Endothelial cell of umbilical vein (primary cell): Measurements from ENCODE around the gene HIVEP3. TPM values are rescaled to one million over a fixed set of nuclear protein-coding genes. Genes with fewer than 3 reads are reported as not detected.

Experiments
- BruUV-seq: library from RNA; stranded (reverse); fragments of 400-500 nt; replicated peaks from 2 replicates; lab custom pipeline; 2021; lab: Mats Ljungman, UMichigan
- CTCF ChIA-PET: fragments of 300-600, 350-600 bp; sonication (Branson Sonifier 250); formaldehyde crosslinking; loops from one replicate; lab custom pipeline; 2021; ENCODE audit warnings: antibody characterized with exemption, inconsistent platforms; lab: Charles Lee
- POLR2A ChIA-PET: fragments of 300-600, 350-600 bp; sonication (Branson Sonifier 250); formaldehyde crosslinking; loops from one replicate; lab custom pipeline; 2021; ENCODE audit warnings: antibody characterized with exemption, inconsistent platforms; lab: Charles Lee
- DNase-seq: peaks from one replicate; pipeline ENCODE4 v3.0.0-alpha.2; 2011; ENCODE audit warnings: low read depth, low spot score
- FAIRE-seq: peaks from 2 replicates; lab custom pipeline; 2011; peaks lifted over from hg19 to GRCh38; lab: Jason Lieb, UNC
- H2AFZ ChIP-seq: 2 replicates; pipeline ENCODE4 v1.6.0; 2012; ENCODE audit warnings: low read depth, low read length, control low read depth, inconsistent platforms
- H3K27ac ChIP-seq: 2 replicates; pipeline ENCODE4 v1.5.1; 2011; ENCODE audit warnings: low read depth, mild to moderate bottlenecking, control low read depth, low read length, moderate library complexity; ENCODE audit not compliant: insufficient read depth
- H3K27me3 ChIP-seq, 2 experiments: 2 replicates each; pipeline versions ENCODE4 v1.6.0 to v1.6.1; 2011; ENCODE audit warnings: low read length in 2 of 2, mixed read lengths in 1 of 2; ENCODE audit not compliant: control insufficient read depth in 2 of 2, insufficient read depth in 2 of 2
- H3K36me3 ChIP-seq, 2 experiments: 2 replicates in 1 of 2; 3 replicates in 1 of 2; pipeline ENCODE4 v1.5.1; 2011; ENCODE audit warnings: low read length in 2 of 2, mild to moderate bottlenecking in 1 of 2, moderate library complexity in 1 of 2; ENCODE audit not compliant: control insufficient read depth in 2 of 2, insufficient read depth in 2 of 2; ENCODE audit errors: extremely low read depth in 1 of 2
- H3K4me1 ChIP-seq: 3 replicates; pipeline ENCODE4 v1.5.1; 2011; ENCODE audit warnings: mild to moderate bottlenecking, low read length; ENCODE audit not compliant: control insufficient read depth, insufficient read depth; ENCODE audit errors: extremely low read depth
- H3K4me2 ChIP-seq: 2 replicates; pipeline ENCODE4 v1.6.1; 2011; ENCODE audit warnings: low read length, control low read depth, mixed read lengths; ENCODE audit not compliant: insufficient read depth
- H3K4me3 ChIP-seq, 3 experiments: fragments of 200-600 bp in 1 of 3; sonication (generic), shearing (Covaris generic) in 1 of 3; replicated peaks in 1 of 3; 2 replicates each; pipeline ENCODE4 v1.5.1; 2011 to 2016; ENCODE audit warnings: control low read depth in 3 of 3, low read length in 3 of 3, mild to moderate bottlenecking in 2 of 3, inconsistent platforms in 1 of 3, low read depth in 1 of 3, moderate library complexity in 1 of 3; ENCODE audit not compliant: insufficient read depth in 1 of 3
- H3K79me2 ChIP-seq: 2 replicates; pipeline ENCODE4 v1.6.0; 2012; ENCODE audit warnings: low read length, inconsistent platforms; ENCODE audit not compliant: control insufficient read depth, insufficient read depth
- H3K9ac ChIP-seq: replicated peaks from 2 replicates; pipeline ENCODE3; 2011; ENCODE audit warnings: low read length, control low read depth; ENCODE audit not compliant: insufficient read depth; ENCODE audit errors: extremely low read depth
- H3K9me1 ChIP-seq: replicated peaks from 3 replicates; pipeline ENCODE4 v1.6.0; 2011; ENCODE audit warnings: mild to moderate bottlenecking, low read length; ENCODE audit not compliant: control insufficient read depth, insufficient read depth; ENCODE audit errors: extremely low read depth
- H3K9me3 ChIP-seq: replicated peaks from 2 replicates; pipeline ENCODE4 v1.5.1; 2012; ENCODE audit warnings: low read length, inconsistent platforms; ENCODE audit not compliant: control insufficient read depth, insufficient read depth
- H4K20me1 ChIP-seq: replicated peaks from 2 replicates; pipeline ENCODE3; 2011; ENCODE audit warnings: mild to moderate bottlenecking, low read length; ENCODE audit not compliant: control insufficient read depth, insufficient read depth; ENCODE audit errors: extremely low read depth
- EZH2 ChIP-seq: IDR thresholded peaks from 2 replicates; pipeline ENCODE4 v1.6.1; 2012; ENCODE audit warnings: borderline replicate concordance, low read depth, mild to moderate bottlenecking, moderate library complexity, low read length, inconsistent platforms; ENCODE audit not compliant: severe bottlenecking
- FOS ChIP-seq: IDR thresholded peaks from 2 replicates; pipeline ENCODE4 v1.6.1; 2011; ENCODE audit warnings: mild to moderate bottlenecking, low read length, moderate library complexity, borderline replicate concordance; ENCODE audit not compliant: insufficient read depth
- GATA2 ChIP-seq: IDR thresholded peaks from 2 replicates; pipeline ENCODE4 v1.7.0; 2011; ENCODE audit warnings: low read depth, mild to moderate bottlenecking, moderate library complexity, mixed read lengths, low read length; ENCODE audit not compliant: insufficient read length, insufficient read depth
- JUN ChIP-seq: IDR thresholded peaks from 2 replicates; pipeline ENCODE4 v1.6.1; 2011; ENCODE audit warnings: borderline replicate concordance, low read depth; ENCODE audit not compliant: insufficient read length, insufficient read depth
- MAX ChIP-seq: IDR thresholded peaks from 2 replicates; pipeline ENCODE4 v1.6.1; 2011; ENCODE audit not compliant: insufficient read depth, insufficient read length
- MYC ChIP-seq: IDR thresholded peaks from one replicate; pipeline ENCODE4 v1.6.1; 2011; ENCODE audit warnings: mild to moderate bottlenecking, low read depth, low read length
- POLR2A ChIP-seq: IDR thresholded peaks from 2 replicates; pipeline ENCODE4 v1.6.1; 2012; ENCODE audit warnings: low read depth, mild to moderate bottlenecking, control low read depth, low read length
- POLR2AphosphoS5 ChIP-seq: IDR thresholded peaks from 2 replicates; pipeline ENCODE4 v1.6.1; 2012; ENCODE audit warnings: low read depth, mild to moderate bottlenecking, control low read depth, low read length, moderate library complexity; ENCODE audit not compliant: insufficient read depth
- dilution Hi-C: fragments of 300-500 bp; cut with MboI; formaldehyde crosslinking; loops from one replicate; pipeline ENCODE4 v1.15.0; 2019; ENCODE audit warnings: low sequenced_read_pairs; ENCODE audit not compliant: extremely low pct_ligation_motif_present
- intact Hi-C: fragments of 100-400 bp; cut with micrococcal nuclease; formaldehyde crosslinking; loops from one replicate; pipeline ENCODE4 v1.10.0; 2022
- polyA plus RNA-seq, 4 experiments: library from polyadenylated mRNA; depleted of rRNA in 3 of 4; stranded (reverse) in 3 of 4; unstranded in 1 of 4; fragments of >200 nt; gene quantifications; 2 replicates each; pipeline versions ENCODE4 v1.2.1 to v1.2.3, GENCODE V29; 2011 to 2012; ENCODE audit warnings: missing spikeins in 1 of 4
- total RNA-seq: library from RNA; stranded (reverse); gene quantifications from 2 replicates; pipeline ENCODE4 v1.2.3, GENCODE V29; 2021
- TF ChIP-seq, protein P1 (sequence below), 2 donors: IDR thresholded peaks; 1 replicate in 1 of 2; 2 replicates in 1 of 2; pipeline ENCODE4 v1.5.1; 2011; ENCODE audit warnings: low read length in 2 of 2, mild to moderate bottlenecking in 2 of 2, moderate library complexity in 2 of 2, control low read depth in 1 of 2, inconsistent platforms in 1 of 2, low read depth in 1 of 2; ENCODE audit not compliant: insufficient read depth in 1 of 2; ENCODE audit errors: extremely low read depth in 1 of 2

The HIVEP3 gene
- total and polyA plus RNA-seq, 2 donors (not counting 3 experiments of a cell fraction or from before 2014, with no cell fraction given): 3.4 to 4.0 TPM

GRCh38 chr1:41735139-41735538 is 183.6 kb downstream of the HIVEP3 start:
- dilution Hi-C loops: no loop called here
- Histone ChIP-seq H3K9me1 (no peaks in the 10 kb centered on the region), H3K4me1 (peaks cover 4% of the 10 kb centered on the region), H3K9me3 (no peaks in the 10 kb centered on the region), H2AFZ (no peak overlapping the region), H3K36me3 (no peaks in the 10 kb centered on the region), H3K27ac (no peak overlapping the region), H3K4me3 (no peak overlapping the region), H3K4me2 (no peak overlapping the region), H3K9ac (no peak overlapping the region), H3K27me3 (no peaks in the 10 kb centered on the region), H4K20me1 (no peaks in the 10 kb centered on the region), H3K79me2 (no peaks in the 10 kb centered on the region)
- BruUV-seq: no TSS peak
- POLR2A ChIA-PET: no interaction called here
- CTCF ChIA-PET: no interaction called here
- TF ChIP-seq JUN (no peak), MYC (no peak)
- TF ChIP-seq, protein P1, sequence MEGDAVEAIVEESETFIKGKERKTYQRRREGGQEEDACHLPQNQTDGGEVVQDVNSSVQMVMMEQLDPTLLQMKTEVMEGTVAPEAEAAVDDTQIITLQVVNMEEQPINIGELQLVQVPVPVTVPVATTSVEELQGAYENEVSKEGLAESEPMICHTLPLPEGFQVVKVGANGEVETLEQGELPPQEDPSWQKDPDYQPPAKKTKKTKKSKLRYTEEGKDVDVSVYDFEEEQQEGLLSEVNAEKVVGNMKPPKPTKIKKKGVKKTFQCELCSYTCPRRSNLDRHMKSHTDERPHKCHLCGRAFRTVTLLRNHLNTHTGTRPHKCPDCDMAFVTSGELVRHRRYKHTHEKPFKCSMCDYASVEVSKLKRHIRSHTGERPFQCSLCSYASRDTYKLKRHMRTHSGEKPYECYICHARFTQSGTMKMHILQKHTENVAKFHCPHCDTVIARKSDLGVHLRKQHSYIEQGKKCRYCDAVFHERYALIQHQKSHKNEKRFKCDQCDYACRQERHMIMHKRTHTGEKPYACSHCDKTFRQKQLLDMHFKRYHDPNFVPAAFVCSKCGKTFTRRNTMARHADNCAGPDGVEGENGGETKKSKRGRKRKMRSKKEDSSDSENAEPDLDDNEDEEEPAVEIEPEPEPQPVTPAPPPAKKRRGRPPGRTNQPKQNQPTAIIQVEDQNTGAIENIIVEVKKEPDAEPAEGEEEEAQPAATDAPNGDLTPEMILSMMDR (IDR thresholded peaks at IDR 0.05; ENCODE audit: extremely low read depth in 1 of 2, insufficient read depth in 1 of 2, low read depth in 1 of 2, low read length in 2 of 2): no peak
- no peak for FAIRE-seq
- intact Hi-C loops: no loop called here
- no peak for DNase-seq

DNA sequence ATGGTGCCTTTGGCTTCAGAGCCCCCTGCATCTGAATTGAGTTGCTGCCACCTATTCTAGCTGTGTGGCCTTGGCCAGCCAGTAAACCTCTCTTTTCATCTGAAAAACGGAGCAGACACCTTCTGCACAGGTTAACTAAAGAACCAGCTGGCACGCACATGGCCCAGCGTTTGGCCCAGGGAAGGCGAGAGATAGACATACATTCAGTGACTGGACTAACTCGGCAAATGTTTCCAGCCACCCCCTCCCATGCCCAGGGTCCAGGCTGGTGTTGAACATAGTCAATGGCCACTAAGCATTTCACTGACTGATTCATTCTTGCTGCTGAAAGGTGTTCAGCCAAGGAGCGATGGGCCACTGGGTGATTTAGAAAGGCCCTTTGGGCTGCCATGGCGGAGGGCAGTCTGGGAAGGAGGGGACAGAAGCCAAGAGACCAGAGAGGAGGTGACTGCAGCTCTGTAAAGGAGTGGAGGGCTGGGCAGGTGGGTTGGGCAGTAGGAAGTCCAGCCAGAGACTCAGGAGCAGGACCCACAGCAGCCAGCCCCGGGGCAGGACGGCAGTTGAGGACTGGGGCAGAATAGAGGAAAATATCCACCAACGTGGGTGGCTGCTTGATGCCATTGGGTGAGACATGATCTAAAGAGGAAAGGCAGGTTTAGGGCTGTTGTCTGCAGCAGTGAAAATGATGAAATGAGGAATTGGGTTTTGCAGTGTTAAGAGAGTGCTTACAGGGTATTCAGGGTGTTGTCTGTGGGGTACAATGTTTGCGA is 184.3 kb downstream of the HIVEP3 start:
- no peak for DNase-seq
- no peak for FAIRE-seq
- no peaks in the 10 kb centered on the region for H3K27me3 ChIP-seq
- no peaks in the 10 kb centered on the region for H3K9me1 ChIP-seq
- BruUV-seq: no TSS peak
- ChIA-PET POLR2A (no interaction called here), CTCF (interaction anchor here (1.1 kb wide), 1 partner anchor 10 kb away, joined by 4 read pairs; no protein-coding TSS in a partner anchor)
- no peak overlapping the region for H2AFZ ChIP-seq
- H3K9ac ChIP-seq: no peak overlapping the region
- no peaks in the 10 kb centered on the region for H4K20me1 ChIP-seq
- TF ChIP-seq EZH2 (no peak), JUN (no peak), POLR2A (no peak), GATA2 (no peak), MYC (no peak), MAX (no peak), POLR2AphosphoS5 (no peak), FOS (no peak)
- TF ChIP-seq, protein P1 (IDR thresholded peaks at IDR 0.05; ENCODE audit: extremely low read depth in 1 of 2, insufficient read depth in 1 of 2, low read depth in 1 of 2, low read length in 2 of 2): no peak
- no peaks in the 10 kb centered on the region for H3K36me3 ChIP-seq
- H3K4me2 ChIP-seq: no peak overlapping the region
- H3K4me3 ChIP-seq: no peak overlapping the region
- intact Hi-C loops (no loop called here), dilution Hi-C loops (no loop called here)
- H3K27ac ChIP-seq: no peak overlapping the region
- no peaks in the 10 kb centered on the region for H3K79me2 ChIP-seq
- peaks cover 4% of the 10 kb centered on the region for H3K4me1 ChIP-seq
- no peaks in the 10 kb centered on the region for H3K9me3 ChIP-seq
